Left lung (tissue), 10 donors: Measurements from ENCODE around the gene DNASE1L3. TPM values are rescaled to one million over a fixed set of nuclear protein-coding genes. Genes with fewer than 3 reads are reported as not detected.

Experiments used
- ATAC-seq: fragments of 200-7000 bp; cut with Tn5 transposase; one replicate; pipeline ENCODE4 v1.9.1; 2020; ENCODE audit warnings: moderate library complexity
- DNase-seq, 4 donors: peaks; one replicate each; pipeline ENCODE4 v3.0.0-alpha.2; 2013 to 2020
- H3K27ac ChIP-seq, 2 donors: fragments of 200-600 bp; sonication (generic) in 1 of 2; one replicate each; pipeline versions ENCODE4 v1.5.0 to v1.8.0; 2020 to 2021
- H3K27me3 ChIP-seq, 2 donors: fragments of 200-600 bp; sonication (generic) in 1 of 2; one replicate each; pipeline versions ENCODE4 v1.5.0 to v1.8.0; 2020 to 2021
- H3K36me3 ChIP-seq, 2 donors: fragments of 200-600 bp; sonication (generic) in 1 of 2; one replicate each; pipeline versions ENCODE4 v1.5.0 to v1.8.0; 2020 to 2021
- H3K4me1 ChIP-seq, 2 donors: fragments of 200-600 bp; one replicate each; pipeline ENCODE4 v1.8.0; 2021
- H3K4me3 ChIP-seq, 2 donors: fragments of 200-600 bp; sonication (generic) in 1 of 2; one replicate each; pipeline versions ENCODE4 v1.5.0 to v1.8.0; 2020 to 2021; ENCODE audit warnings: mild to moderate bottlenecking in 1 of 2
- H3K9me3 ChIP-seq, 2 donors: fragments of 200-600 bp; sonication (generic) in 1 of 2; one replicate each; pipeline versions ENCODE4 v1.5.0 to v1.8.0; 2020 to 2021
- intact Hi-C, 2 donors: fragments of 100-400 bp; cut with DNase I; formaldehyde crosslinking; loops; one replicate each; pipeline versions ENCODE4 v1.11.2 to v1.14.2; 2022
- polyA plus RNA-seq, 6 donors: library from polyadenylated mRNA; unstranded; fragments of 120-200 nt; gene quantifications; one replicate each; pipeline ENCODE4 v1.2.1, GENCODE V29; 2013; ENCODE audit not compliant: insufficient read length in 6 of 6
- total RNA-seq, 2 donors: library from RNA; stranded (reverse); fragmentation: NEBNext Ultra II Directional; extraction: Animal tissue kit (Norgen Biotek cat#: 25700); gene quantifications; one replicate each; pipeline ENCODE4 v1.2.1, GENCODE V29; 2021
- TF ChIP-seq, protein P1 (sequence below), 2 donors: fragments of 200-600 bp; sonication (generic) in 1 of 2; IDR thresholded peaks; one replicate each; pipeline versions ENCODE4 v1.5.0 to v1.8.0; 2021; ENCODE audit warnings: antibody characterized with exemption in 2 of 2
- donor health status: DM: no; HTN: yes; CAD: no.
- donor health status: DM: no; HTN: no; CAD: no.

Gene DNASE1L3
- total and polyA plus RNA-seq, 8 donors, result 1.00 to 3.0 (median 1.8) TPM

DNA sequence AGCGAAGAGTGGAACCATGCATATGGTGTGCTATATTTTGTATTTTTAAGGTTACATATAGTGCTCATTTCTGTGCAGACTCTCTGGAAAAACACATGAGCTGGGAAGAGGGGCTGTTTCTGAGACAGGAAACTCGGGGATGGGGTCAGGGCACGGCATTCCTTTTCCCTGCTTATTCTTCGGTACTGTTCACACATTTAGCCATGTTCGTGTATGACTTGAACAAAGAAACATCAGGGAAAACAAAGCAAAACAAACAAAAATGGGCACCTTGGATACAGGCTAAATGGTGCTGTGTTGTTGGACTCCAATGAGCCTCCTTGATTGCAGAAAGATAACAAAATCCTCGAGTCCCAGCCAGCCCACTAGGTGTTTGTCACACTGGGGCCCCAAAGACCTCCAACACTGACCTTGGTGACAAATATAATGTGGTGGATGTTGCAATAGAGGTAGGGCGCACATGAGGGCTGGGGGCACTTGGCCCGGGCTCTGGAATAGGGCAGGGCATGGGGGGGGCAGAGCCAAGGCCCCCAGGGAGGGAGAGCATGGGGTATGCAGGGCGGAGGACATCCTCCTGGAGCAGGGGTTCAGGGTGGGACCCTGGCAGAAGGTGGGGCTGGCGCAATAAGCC is 19.3 kb downstream of the DNASE1L3 start:
- H3K27me3 ChIP-seq, result no peaks in the 10 kb centered on the region
- intact Hi-C loops, result no loop called here

DNA sequence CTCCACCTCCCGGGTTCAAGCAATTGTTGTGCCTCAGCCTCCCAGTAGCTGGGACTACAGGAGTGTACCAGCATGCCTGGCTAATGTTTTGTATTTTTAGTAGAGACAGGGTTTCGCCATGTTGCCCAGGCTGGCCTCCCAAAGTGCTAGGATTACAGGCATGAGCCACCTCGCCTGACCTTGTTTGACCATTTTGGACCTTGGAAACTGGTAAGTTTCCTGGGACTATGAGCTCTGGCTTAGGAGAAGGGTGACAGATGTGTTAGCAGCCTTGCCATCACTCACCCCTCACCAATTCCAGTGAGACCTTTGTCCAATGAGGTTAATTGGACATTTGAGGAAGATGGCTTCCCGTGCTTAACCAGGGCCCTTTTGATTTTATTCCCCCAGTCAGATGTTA is 19.9 kb downstream of the DNASE1L3 start:
- intact Hi-C loops, result no loop called here
- no peak for DNase-seq

More for the DNA sequence above, 19.3 kb downstream of the DNASE1L3 start:
- DNase-seq (no peak), ATAC-seq (no peak)
- Histone ChIP-seq H3K36me3 (no peaks in the 10 kb centered on the region), H3K9me3 (no peaks in the 10 kb centered on the region), H3K4me3 (no peak overlapping the region), H3K27ac (no peak overlapping the region), H3K4me1 (peaks cover 0 to 6% of the 10 kb centered on the region in 2 donors)
- TF ChIP-seq, protein P1, sequence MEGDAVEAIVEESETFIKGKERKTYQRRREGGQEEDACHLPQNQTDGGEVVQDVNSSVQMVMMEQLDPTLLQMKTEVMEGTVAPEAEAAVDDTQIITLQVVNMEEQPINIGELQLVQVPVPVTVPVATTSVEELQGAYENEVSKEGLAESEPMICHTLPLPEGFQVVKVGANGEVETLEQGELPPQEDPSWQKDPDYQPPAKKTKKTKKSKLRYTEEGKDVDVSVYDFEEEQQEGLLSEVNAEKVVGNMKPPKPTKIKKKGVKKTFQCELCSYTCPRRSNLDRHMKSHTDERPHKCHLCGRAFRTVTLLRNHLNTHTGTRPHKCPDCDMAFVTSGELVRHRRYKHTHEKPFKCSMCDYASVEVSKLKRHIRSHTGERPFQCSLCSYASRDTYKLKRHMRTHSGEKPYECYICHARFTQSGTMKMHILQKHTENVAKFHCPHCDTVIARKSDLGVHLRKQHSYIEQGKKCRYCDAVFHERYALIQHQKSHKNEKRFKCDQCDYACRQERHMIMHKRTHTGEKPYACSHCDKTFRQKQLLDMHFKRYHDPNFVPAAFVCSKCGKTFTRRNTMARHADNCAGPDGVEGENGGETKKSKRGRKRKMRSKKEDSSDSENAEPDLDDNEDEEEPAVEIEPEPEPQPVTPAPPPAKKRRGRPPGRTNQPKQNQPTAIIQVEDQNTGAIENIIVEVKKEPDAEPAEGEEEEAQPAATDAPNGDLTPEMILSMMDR (IDR thresholded peaks at IDR 0.05), result no peak

DNA sequence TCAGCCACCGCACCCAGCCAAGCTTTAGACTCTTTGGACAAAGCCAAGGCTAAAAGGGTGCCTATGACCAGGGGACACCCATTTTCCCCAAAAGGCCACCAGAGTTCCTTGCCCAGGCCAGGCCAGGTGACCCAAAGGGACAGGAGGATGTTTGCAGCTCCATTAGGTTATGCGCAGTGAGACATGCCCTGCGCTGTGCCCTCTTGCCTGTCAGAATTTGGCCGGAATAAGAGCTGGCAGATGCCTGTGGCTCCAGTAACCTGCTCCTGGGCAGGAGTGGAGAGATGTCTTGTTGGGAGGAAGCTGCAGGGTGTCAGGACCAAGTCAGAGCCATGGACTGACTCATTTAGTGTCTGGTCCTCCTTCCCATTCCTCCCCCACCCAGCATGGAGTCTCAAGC is 20.5 kb downstream of the DNASE1L3 start:
- TF ChIP-seq, protein P1 (IDR thresholded peaks at IDR 0.05), result no peak
- Histone ChIP-seq H3K9me3 (no peaks in the 10 kb centered on the region), H3K4me1 (peaks cover 0 to 6% of the 10 kb centered on the region in 2 donors), H3K36me3 (no peaks in the 10 kb centered on the region), H3K27me3 (no peaks in the 10 kb centered on the region), H3K4me3 (no peak overlapping the region), H3K27ac (peak overlapping the region in 1 of 2 donors; percentile 39)
- intact Hi-C loops, result no loop called here
- no peak for DNase-seq
- ATAC-seq, result no peak

More for the DNA sequence above, 19.9 kb downstream of the DNASE1L3 start:
- H3K4me1 ChIP-seq, result peaks cover 0 to 6% of the 10 kb centered on the region in 2 donors
- no peak overlapping the region for H3K4me3 ChIP-seq
- no peak for ATAC-seq
- H3K27me3 ChIP-seq, result no peaks in the 10 kb centered on the region
- TF ChIP-seq, protein P1 (IDR thresholded peaks at IDR 0.05), result no peak
- H3K27ac ChIP-seq, result no peak overlapping the region
- H3K9me3 ChIP-seq, result no peaks in the 10 kb centered on the region
- no peaks in the 10 kb centered on the region for H3K36me3 ChIP-seq

DNA sequence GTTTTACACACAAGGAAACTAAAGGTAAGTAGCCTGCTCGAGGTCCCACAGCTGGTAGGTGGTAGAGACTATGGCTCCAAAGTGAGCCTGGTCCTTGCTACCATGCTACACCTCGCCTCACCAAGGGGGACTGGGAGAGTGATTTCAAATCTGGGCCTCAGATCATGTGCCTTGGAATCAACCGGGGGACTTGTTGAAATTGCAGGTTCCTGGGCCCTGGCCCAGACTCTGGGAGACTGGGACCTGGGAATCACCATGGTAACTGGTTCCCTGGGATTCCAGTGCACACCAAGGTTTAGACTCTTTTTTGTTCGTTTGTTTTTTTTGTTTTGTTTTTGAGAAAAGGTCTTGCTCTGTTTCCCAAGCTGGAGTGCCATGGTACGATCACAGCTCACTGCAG is 21.1 kb downstream of the DNASE1L3 start:
- intact Hi-C loops, result no loop called here
- ATAC-seq (no peak), DNase-seq (no peak)
- Histone ChIP-seq H3K9me3 (no peaks in the 10 kb centered on the region), H3K4me3 (no peak overlapping the region), H3K4me1 (peaks cover 0 to 6% of the 10 kb centered on the region in 2 donors), H3K27ac (peak overlapping the region in 1 of 2 donors; percentile 39), H3K36me3 (no peaks in the 10 kb centered on the region), H3K27me3 (no peaks in the 10 kb centered on the region)
- TF ChIP-seq, protein P1 (IDR thresholded peaks at IDR 0.05), result no peak

DNA sequence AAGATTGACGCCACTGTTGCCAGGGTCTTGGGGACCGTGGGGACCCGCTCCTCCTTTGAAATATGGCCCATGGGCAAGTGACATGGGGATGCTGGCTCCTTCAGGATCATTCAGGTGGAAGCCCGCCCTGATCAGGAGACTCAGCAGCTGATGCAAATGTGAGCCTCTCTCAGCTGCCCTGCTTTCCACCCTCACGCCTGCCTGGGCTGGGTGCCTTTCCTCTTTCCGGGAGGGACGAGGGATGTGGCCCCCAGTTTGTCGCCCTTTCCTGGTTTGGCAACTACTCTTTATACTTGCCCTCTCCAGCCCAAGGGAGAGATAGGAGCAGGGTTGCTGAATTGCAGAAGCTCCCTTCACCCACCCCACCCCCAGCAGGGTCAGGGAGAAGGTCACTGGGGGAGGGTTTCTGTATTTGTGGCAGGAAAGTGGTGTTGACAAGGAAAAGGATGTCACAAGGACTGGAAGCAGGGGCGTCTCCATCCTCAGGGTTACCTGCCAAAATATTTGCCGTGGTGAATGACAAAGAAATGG is 21.8 kb downstream of the DNASE1L3 start:
- no peak overlapping the region for H3K4me3 ChIP-seq
- no peaks in the 10 kb centered on the region for H3K9me3 ChIP-seq
- intact Hi-C loops, result no loop called here
- DNase-seq, result no peak
- no peaks in the 10 kb centered on the region for H3K27me3 ChIP-seq
- H3K36me3 ChIP-seq, result no peaks in the 10 kb centered on the region
- peak overlapping the region in 1 of 2 donors; percentile 39 for H3K27ac ChIP-seq
- ATAC-seq, result no peak
- peaks cover 0 to 6% of the 10 kb centered on the region in 2 donors for H3K4me1 ChIP-seq
- TF ChIP-seq, protein P1 (IDR thresholded peaks at IDR 0.05), result no peak
